GM12878 (cell line): ENCODE results near the gene PPT2. TPM values are rescaled to one million over a fixed set of nuclear protein-coding genes. Genes with fewer than 3 reads are reported as not detected.

Source experiments
- ATF3 ChIP-seq: IDR thresholded peaks from 2 replicates; pipeline ENCODE4 v1.6.1; 2011; ENCODE audit warnings: low read depth, mild to moderate bottlenecking, low read length, moderate library complexity, borderline replicate concordance; ENCODE audit errors: extremely low read depth
- DPF2 ChIP-seq: fragments of 450-650 bp; IDR thresholded peaks from 2 replicates; pipeline ENCODE4 v1.6.1; 2017; ENCODE audit warnings: mild to moderate bottlenecking
- E2F8 ChIP-seq: fragments of 450-650 bp; IDR thresholded peaks from 2 replicates; pipeline ENCODE4 v1.6.1; 2018; ENCODE audit warnings: mild to moderate bottlenecking, low read depth, moderate library complexity; ENCODE audit not compliant: partially characterized antibody
- IRF5 ChIP-seq: fragments of 450-650 bp; IDR thresholded peaks from 2 replicates; pipeline ENCODE4 v1.6.1; 2017; ENCODE audit warnings: borderline replicate concordance
- NR2F1 ChIP-seq: fragments of 450-650 bp; conservative IDR thresholded peaks from 2 replicates; pipeline ENCODE4 v1.6.1; 2017; ENCODE audit warnings: mild to moderate bottlenecking
- RELA ChIP-seq: fragments of 450-650 bp; IDR thresholded peaks from 2 replicates; pipeline ENCODE4 v1.8.0; 2014; ENCODE audit warnings: borderline replicate concordance; ENCODE audit not compliant: partially characterized antibody
- STAT3 ChIP-seq: IDR thresholded peaks from 2 replicates; pipeline ENCODE4 v1.6.1; 2011; ENCODE audit warnings: low read depth, low read length, improper control_type of control experiment
- ZNF24 ChIP-seq: fragments of 450-650 bp; IDR thresholded peaks from 2 replicates; pipeline ENCODE4 v1.6.1; 2017; ENCODE audit warnings: antibody characterized with exemption, mild to moderate bottlenecking
- polyA plus RNA-seq, 11 experiments: library from polyadenylated mRNA; depleted of rRNA in 4 of 11; unstranded in 6 of 11; stranded (reverse) in 5 of 11; fragments of >200 nt; fragmentation: Nextera tagmentation in 4 of 11; fragmentation: Illumina TruSeq in 1 of 11; extraction: Ambion mirVana in 4 of 11; extraction: Trizol in 1 of 11; gene quantifications; 1 replicate in 1 of 11; 2 replicates in 10 of 11; pipeline versions ENCODE4 v1.2.1 to v1.2.3, GENCODE V29; 2011 to 2016; ENCODE audit warnings: inconsistent platforms in 2 of 11, missing spikeins in 2 of 11, low read depth in 1 of 11
- total RNA-seq, 4 experiments: library from RNA; depleted of rRNA in 3 of 4; stranded (reverse); fragments of >200 nt in 3 of 4; fragmentation: Illumina TruSeq in 1 of 4; extraction: Trizol in 1 of 4; gene quantifications; 2 replicates each; pipeline versions ENCODE4 v1.2.1 to v1.2.3, GENCODE V29; 2013 to 2021

The PPT2 gene
- total and polyA plus RNA-seq, 10 of the 15 experiments (the other 5 are each of a cell fraction or from before 2014, with no cell fraction given) = 1.3 to 25.5 (median 5.5) TPM

GRCh38 chr6:32154514-32155161 lies 697 bp downstream of the PPT2 start (continued):
- no peak for TF ChIP-seq IRF5
- no peak for TF ChIP-seq STAT3
- TF ChIP-seq E2F8 = no peak
- no peak for TF ChIP-seq NR2F1
- no peak for TF ChIP-seq ZNF24
- no peak for TF ChIP-seq RELA
- TF ChIP-seq ATF3 = no peak
- TF ChIP-seq DPF2 = peak; percentile 26; the same call in 1 of the 2 replicates
